NCI-H187 treated with DMSO at 0.1 percent for 48 hours (cell line): ENCODE data around the gene DHCR24.

ENCODE experiments used
- DNase-seq: peaks from one replicate; lab custom pipeline; 2025; lab: John Stamatoyannopoulos, UW

Gene DHCR24

DNA sequence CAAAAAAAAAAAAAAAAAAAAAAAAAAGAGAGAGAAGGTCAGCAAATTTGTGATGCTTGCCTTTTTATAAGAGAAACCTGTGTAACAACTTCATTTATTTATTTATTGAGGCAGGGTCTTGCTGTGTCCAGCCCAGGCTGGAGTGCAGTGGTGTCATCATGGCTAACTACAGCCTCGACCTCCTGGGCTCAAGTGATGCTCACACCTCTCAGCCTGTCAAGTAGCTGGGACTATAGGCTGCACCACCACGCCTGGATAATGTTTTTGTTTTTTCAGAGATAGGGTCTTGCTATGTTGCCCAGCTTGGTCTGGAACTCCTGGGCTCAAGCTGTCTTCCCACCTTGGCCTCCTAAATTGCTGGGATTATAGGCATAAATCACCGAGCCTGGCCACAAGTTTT lies 42.4 kb downstream of the DHCR24 start:
- DNase-seq, result no peak

DNA sequence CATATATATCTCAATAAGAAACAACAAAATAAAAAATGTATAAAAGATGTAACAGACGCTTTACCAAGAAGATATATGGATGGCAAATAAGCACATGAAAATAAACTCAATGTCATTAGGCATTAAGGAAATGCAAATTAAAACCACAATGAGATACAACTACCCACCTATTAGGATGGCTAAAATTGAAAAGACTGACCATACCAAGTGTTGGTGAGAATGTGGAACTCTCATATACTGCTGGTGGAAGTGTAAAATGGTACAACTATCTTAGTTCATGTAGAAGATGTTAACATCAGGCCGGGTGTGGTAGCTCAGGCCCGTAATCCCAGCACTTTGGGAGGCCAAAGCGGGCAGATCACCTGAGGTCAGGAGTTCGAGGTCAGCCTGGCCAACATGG lies 43.5 kb downstream of the DHCR24 start:
- DNase-seq, result no peak

DNA sequence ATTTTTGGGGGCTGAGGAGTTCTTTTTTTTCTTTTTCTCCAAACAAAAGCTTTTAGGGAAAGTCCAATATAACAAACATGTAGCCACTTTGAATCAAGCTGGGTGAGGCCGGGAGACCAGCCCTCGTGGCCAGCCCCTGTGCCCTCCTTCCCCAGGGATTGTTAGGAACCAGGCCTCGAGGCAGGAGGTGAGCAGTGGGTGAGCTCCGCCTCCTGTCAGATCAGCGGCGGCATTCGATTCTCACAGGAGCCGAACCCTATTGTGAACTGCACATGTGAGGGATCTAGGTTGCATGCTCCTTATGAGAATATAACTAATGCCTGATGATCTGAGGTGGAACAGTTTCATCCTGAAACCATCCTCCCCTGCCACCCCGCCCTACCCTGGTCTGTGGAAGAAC lies 44.0 kb downstream of the DHCR24 start:
- no peak for DNase-seq

DNA sequence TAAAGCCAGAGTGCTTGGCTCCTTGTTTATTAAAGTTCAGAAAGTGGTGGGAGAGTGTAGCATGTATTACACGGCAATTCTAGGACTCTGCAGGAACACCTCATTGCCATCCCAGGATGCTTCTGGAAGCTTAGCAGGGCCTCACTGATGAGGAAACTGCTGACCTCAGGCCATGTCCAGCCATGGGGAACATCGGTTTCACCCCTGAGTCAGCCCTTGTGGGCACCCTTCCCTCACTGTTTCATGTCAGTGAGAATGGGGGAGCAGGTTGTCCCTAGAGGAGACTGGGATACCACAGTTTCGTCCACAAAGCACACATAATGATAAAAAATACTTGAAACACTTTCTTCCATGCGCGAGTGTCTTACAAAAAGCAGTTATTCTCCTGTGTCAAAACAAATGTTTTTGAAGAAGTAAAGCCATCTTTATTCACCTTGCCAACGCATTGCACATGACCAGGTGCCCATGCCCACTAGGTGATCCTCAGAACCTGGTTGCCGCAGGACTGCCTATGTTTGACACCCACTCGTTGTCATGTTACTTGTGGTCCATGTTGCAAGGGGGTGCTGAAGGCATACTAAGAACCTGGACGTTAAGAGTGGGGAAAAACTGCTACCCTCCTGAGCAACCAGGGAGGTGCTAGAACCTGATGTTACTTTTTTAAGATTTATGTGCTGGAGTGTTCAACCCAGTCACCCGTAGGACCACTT lies 44.6 kb downstream of the DHCR24 start:
- DNase-seq, result no peak

DNA sequence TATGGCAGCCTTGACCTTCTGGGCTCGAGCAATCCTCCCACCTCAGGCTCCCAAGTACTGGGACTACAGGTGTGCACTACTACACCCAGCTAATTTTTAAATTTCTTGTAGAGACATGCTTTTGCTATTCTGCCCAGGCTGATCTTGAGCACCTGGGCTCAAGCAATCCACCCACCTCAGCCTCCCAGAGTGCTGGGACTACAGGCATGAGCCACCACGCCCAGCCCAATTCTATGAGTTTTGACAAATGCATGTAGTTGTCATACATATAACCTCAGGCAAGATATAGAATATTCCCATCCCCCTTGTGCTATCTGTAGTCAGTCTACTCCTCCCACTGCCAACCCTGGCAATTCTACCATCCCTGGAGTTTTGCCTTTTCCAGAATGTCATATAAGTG lies 47.2 kb downstream of the DHCR24 start:
- DNase-seq, result no peak

DNA sequence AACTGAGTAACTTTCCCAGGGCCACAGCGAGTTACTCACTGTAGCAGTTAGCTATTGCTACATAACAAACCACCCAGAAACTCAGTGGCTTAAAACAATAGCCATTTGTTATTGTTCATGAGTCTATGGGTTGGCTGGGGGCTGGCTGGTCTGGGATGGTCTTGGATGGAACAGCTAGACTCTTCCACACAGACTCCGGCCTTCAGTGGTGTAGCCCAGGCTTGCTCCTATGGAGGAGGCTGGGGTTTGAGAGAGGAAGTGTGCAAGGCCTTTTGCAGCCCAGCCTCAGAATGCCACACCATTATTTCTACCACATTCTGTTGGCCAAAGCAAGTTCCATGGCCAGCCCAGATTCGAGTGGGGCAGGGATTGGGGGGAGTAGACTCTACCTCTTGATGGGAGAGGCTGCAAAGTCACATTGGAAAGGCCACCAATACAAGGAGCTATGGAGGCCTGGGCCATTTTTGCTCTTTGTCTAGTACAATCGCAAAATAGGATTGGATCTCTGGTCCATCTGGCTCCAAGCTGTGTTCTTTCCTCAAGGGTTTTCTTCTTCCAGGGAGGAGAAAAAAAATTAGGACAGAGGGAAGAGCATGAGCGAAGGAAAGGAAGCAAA lies 48.3 kb downstream of the DHCR24 start:
- no peak for DNase-seq

DNA sequence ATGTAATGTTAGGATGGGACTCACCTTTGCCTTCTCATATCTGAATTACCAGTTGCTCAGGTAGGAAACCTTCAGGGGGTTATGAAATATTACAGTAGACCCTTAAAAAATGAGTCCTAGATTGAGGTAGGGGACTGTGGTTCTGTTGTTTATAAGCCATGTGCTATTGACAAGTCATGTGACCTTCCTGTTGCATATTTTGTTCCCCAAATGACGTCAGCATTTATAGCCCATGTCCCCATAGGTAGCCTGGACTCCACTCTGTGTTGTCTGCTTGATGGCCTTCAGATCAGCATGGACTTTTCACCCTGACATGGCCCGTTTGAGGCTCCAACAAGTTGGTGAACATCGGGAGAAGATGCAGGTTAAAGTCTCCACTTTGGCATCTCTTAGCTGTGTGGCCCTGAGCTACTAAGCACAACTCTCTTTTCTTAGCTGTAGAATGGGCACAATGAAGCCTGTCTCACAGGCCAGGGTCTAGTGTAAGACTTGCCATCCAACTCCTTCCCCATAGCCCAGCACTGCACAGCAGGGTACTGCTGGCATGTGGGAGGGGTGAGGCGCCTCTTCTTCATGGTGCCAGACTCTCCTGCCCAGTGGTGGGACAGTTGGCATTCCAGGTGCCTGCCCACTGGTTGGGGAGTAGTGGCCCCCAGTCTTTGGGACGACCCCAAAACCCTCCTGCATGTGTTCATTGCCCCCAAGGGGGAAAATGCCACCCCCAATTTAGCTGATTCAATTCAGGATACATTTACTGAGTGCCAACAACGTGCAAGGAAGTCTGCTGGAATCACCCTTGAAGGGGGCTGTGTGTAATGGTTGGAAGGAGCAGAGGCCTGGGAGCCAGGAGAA lies 49.8 kb downstream of the DHCR24 start:
- no peak for DNase-seq

DNA sequence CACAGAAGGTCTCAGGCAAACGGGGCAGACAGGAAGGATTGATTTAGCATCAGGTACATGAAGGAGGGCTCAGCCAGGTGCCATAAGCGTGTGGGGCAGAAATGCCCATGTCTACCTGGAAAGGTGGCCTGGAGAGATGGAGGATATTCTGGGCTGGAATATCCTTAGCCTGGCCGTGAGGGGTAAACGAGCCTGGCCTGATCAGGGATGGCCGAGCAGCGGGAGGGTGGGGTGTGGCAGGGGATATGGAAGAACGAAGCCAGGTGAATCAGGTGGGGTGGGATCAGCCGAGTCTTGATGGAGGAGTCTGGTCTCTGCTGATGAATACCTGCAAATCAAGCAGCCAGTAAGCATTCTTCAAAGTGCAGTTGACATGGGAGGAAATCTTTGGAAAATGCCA lies 50.4 kb downstream of the DHCR24 start:
- no peak for DNase-seq

DNA sequence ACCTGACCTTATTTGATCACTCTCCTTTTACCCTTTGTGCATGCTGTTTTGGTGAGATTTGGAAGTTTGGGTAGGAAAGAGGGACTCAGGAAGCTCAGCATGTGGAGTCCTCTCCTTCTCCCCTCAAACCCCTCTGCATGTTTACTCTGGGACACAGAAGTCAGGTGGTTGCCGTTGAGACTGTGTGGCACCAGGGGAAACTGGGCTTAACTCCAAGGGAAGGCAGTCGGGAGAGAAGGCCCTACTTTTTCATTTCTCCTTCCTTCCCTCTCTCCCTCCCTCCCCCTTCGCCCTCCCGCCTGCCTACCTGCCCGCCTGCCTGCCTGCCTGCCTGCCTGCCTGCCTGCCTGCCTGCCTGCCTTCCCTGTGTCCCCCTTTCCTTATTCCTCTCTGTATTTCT lies 51.0 kb downstream of the DHCR24 start:
- DNase-seq, result no peak

DNA sequence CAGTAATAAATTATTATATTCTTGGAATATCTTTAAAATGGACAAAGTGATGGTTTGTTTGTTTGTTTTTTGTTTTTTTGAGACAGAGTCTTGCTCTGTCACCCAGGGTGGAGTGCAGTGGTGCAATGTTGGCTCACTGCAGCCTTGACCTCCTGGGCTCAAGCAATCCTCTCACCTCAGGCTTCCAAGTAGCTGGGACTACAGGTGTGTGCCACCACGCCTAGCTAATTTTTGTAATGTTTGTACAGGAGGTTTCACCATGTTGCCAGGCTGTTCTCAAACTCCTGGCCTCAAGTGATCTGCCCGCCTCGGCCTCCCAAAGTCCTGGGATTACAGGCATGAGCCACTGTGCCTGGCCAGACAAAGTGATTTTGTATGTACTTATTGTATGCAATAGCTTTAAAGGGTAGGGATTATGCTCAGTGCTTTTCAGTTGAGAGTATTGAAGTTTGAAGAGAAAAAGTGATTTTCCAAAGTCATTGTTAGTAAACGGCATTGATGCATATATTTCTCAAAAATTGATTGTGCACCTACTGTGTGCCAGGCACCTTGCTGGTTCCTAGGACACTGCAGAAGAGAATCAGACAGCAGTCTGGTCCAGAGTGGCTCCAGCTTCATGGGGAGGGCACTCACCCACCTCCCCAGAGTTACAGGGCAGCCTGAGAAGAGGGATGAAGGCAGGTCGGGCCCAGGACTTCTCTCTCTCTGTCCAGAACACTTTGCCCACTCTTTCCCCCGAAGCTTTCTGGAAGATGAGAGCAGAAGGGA lies 51.7 kb downstream of the DHCR24 start:
- no peak for DNase-seq

DNA sequence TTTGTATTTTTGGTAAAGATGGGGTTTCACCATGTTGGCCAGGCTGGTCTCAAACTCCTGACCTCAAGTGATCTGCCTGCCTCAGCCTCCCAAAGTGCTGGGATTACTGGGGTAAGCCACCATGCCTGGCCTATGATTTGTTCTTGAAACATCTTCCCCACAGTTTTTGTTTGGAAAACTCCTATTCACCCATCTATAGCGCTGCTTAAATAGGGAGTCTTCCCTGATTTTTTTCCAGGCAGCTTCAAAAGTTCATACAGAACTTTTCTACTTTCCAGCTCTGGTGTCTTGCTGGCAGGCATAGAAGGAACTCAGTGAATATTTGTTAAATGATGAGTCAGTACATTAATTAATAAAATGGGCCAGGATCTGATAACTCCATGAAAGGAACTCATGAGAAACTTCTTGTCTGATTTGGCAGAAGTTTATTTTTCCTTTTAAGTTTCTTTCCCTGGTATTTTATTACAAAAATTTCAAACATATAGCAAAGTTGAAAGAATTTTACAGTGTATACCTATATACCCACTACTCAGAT lies 52.9 kb downstream of the DHCR24 start:
- DNase-seq, result no peak

DNA sequence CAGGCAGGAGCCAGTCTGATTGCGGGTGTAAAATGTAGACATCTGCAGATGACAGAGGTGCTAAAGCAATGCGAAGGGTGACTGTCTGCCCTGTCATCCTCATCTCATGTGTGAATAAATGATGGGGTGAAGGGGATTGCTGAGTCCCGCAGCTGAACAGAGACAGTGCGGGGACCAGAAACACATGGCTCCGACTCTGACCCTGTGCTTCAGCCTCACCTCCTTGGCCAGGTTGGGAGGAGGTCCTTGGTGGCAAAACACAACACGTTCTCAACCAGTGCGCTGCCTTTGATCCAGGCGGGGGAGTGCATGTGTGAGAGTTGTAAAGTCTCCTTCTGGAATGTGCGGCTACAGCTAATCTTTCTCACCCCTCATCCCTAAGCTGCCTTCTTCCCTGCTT lies 53.9 kb downstream of the DHCR24 start:
- DNase-seq, result no peak

DNA sequence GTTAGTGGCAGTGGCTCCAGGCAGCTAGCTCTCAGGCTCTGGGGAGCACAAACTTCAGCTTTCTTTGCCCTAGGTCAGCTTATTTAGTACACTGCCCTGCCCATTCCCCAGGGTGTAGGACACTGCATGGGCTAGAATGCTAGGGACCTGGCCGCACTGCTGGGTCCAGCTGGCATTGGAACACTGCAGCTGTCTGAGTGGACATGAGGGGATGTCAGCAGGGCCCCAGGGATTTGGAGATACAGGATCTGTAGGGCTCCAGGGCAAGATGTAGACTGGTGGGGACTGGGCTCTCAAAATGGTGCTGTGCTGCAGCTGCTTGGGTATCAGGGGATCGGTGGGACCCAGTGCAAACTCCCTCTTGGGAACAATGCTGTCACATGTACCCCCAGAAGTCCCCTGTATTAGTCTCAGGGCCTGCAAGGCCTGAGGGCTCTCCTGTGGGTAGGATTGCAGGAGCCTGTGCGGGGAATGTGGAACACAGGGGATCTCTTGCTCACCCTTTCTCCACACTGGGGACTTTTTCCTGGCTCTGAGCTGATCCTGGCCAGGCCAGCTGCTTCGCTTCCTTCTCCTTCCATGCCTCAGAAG lies 60.7 kb downstream of the DHCR24 start:
- DNase-seq, result no peak

DNA sequence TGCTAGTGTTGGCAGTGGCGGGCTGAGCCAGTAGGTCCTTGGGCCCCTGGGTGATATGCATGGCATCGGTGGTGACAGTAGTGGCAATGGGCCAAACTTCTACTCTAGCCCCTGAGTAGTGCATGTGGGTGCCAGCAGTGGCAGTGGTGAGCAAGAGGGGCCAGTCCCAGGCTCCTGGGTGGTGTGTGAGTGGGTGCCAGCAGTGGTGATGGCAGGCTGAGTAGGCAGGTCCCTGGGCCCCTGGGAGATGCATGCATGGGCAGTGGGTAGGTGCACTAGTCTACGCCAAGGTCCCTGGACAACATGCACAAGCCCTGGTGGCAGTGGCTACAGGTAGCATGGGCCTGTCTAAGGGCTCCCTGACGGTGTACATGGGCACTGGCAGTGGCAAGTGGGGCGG lies 61.3 kb downstream of the DHCR24 start:
- no peak for DNase-seq

DNA sequence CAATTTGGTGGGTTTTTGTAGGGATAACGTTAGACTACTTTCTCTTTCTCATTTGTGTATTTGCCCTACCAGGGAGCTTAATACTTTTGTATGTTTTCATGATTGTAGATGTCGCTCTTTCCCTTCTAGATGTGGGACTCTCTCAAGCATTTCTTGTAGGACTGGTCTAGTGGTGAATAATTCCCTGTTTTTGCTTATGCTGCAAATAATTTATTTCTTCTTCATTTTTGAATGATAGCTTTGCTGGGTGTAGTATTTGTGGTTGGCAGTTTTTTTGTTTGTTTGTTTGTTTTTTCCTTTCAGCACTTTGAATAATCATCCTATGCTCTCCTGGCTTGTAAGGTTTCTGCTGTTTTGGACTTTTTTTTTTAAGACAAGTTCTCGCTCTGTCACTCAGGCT lies 63.3 kb downstream of the DHCR24 start:
- no peak for DNase-seq

DNA sequence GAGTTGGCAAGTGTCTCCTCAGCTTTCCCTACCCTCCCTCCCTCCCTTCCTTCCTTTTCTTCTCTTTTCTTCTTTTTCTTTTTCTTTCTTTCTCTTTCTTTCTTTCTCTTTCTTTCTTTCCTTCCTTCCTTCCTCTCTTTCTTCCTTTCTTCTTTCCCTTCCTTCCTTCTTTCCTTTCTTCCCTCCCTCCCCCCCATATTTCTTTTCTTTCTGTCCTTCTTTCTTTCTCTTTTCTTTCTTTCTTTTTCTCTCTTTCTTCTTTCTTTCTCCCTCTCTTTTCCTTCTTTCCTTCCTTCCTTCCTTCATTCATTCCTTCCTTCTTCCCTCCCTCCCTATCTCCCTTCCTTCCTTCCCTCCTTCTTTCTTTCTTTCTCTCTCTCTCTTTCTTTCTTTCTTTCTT lies 67.3 kb downstream of the DHCR24 start:
- DNase-seq, result no peak

DNA sequence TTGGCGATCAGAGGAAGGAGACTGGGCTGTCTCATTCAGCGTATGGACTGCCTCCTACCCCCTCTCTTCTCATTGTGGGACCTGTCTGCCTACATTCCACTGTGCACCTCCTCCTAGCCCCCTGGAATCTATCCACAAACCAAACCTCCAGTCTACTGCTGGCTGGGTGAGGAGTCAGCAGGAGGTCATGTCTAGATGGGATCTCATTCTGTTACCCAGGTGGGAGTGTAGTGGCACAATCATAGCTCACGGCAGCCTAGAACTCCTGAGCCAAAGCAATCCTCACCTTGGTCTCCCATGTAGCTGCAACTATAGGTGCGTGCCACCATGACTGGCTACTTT lies 67.8 kb downstream of the DHCR24 start:
- no peak for DNase-seq

DNA sequence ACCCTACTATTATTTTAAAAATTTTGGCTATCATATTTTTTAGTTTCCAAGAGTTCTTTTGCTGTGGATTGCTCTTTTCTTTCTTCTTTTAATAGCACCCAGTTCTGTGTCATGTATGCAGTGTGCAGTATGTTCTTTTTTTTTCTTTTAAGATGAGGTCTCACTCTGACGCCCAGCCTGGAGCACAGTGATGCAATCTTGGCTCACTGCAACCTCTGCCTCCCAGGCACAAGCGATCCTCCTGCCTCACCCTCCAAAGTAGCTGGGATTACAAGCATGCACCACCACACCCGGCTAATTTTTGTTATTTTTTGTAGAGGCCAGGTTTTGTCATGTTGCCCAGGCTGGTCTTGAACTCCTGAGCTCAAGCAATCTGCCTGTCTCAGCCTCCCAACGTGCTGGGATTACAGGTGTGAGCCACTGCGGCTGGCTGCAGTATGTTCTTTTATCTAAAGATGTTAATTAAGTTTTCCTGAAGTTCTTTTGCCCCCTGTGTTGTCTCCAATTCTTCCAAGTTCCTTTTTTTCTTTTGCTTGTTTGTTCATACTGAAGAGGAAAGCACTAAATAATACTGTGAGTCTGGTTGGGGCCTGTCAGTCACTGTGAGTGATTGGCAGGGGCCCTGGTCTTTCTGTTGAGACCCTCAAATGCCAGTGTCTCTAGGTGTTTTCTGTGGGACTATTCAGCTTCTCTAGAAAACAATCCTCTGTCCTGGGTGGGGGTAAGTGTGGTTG lies 68.4 kb downstream of the DHCR24 start:
- no peak for DNase-seq

DNA sequence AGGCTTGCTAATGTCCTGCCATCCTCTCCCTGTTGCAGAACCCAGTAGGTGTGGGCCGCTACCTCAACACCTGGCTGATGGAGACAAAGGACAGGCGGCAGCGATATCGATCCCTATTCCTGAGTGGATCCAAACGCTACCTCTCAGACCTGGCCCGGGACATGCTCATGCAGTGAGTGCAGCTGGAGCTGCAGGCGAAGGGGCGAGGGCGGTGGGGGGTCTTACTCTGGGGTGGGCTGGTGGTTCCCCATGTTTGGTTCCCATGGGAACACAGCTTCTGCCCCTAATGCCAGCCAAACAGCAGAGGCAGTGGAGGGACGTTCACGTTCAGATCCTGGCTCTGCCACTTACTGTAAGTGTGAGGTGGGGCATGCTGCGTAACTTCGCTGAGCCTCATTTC lies 70.0 kb downstream of the DHCR24 start:
- no peak for DNase-seq

DNA sequence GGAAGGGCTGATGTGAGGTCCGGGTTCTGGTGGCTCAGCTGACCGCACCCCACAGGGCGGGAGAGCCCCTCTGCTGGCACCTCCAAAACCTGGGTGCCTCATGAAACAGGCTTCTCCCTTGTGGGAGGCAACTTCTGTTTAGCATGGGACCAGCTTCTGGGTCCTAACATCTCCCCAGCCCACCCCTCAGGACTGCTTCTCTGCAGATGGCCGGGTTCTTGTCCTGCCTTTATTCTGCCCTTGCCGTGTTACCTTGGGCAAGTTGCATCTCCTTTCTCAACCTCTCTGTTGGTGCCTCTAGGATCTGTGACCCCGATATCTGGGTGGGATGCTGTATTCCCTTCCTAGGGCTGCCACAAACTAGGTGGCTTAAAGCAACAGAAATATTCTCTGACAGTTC lies 70.9 kb downstream of the DHCR24 start:
- DNase-seq, result no peak
